WTC11 (cell line): ENCODE results near the gene C5orf47. TPM values are rescaled to one million over a fixed set of nuclear protein-coding genes. Genes with fewer than 3 reads are reported as not detected.

Experiments
- ATAC-seq: fragments of 200-7000 bp; cut with Tn5 transposase; 2 replicates; pipeline ENCODE4 v1.10.0; 2021; ENCODE audit warnings: mild to moderate bottlenecking, moderate library complexity
- CTCF ChIA-PET: fragments of 300-600 bp; sonication (Branson Sonifier 250); formaldehyde crosslinking; loops from one replicate; lab custom pipeline; 2021; ENCODE audit warnings: antibody characterized with exemption; lab: Charles Lee
- POLR2A ChIA-PET: fragments of 350-600 bp; sonication (Branson Sonifier 250); formaldehyde crosslinking; loops from one replicate; lab custom pipeline; 2021; ENCODE audit warnings: antibody characterized with exemption; lab: Charles Lee
- DNase-seq: peaks from one replicate; pipeline ENCODE4 v3.0.0; 2021; ENCODE audit warnings: low spot score
- H3K27ac Mint-ChIP-seq: 2 replicates; pipeline ENCODE4 v1.8.0; 2021; ENCODE audit warnings: mixed read lengths
- H3K27me3 Mint-ChIP-seq: 2 replicates; pipeline ENCODE4 v1.8.0; 2021; ENCODE audit warnings: low read depth, mild to moderate bottlenecking, moderate library complexity, mixed read lengths
- H3K36me3 Mint-ChIP-seq: 2 replicates; pipeline ENCODE4 v1.8.0; 2021; ENCODE audit warnings: mixed read lengths
- H3K4me1 Mint-ChIP-seq: 2 replicates; pipeline ENCODE4 v1.8.0; 2022; ENCODE audit warnings: mixed read lengths
- H3K4me3 Mint-ChIP-seq: 2 replicates; pipeline ENCODE4 v1.8.0; 2021; ENCODE audit warnings: mild to moderate bottlenecking, moderate library complexity, mixed read lengths
- H3K9me3 Mint-ChIP-seq: 2 replicates; pipeline ENCODE4 v1.8.0; 2021; ENCODE audit warnings: mixed read lengths
- ATF2 ChIP-seq: sonication (generic); formaldehyde crosslinking; IDR thresholded peaks from 2 replicates; pipeline ENCODE4 v1.8.1; 2022; ENCODE audit warnings: low read depth, missing genetic modification reagents, borderline replicate concordance
- ATF3 ChIP-seq: sonication (generic); formaldehyde crosslinking; conservative IDR thresholded peaks from 2 replicates; pipeline ENCODE4 v1.8.1; 2022; ENCODE audit warnings: mild to moderate bottlenecking, missing genetic modification reagents
- ATF6 ChIP-seq: sonication (generic); formaldehyde crosslinking; IDR thresholded peaks from 2 replicates; pipeline ENCODE4 v1.8.1; 2023; ENCODE audit warnings: mild to moderate bottlenecking, missing genetic modification reagents
- E2F4 ChIP-seq: sonication (generic); formaldehyde crosslinking; IDR thresholded peaks from 2 replicates; pipeline ENCODE4 v1.8.1; 2022; ENCODE audit warnings: low read depth, mild to moderate bottlenecking, moderate library complexity, missing genetic modification reagents, borderline replicate concordance
- ELF4 ChIP-seq: sonication (generic); formaldehyde crosslinking; IDR thresholded peaks from 2 replicates; pipeline ENCODE4 v1.8.1; 2022; ENCODE audit warnings: low read depth, mild to moderate bottlenecking, moderate library complexity, missing genetic modification reagents
- ERG ChIP-seq: fragments of 250-450 bp; sonication (Bioruptor Pico); IDR thresholded peaks from 2 replicates; pipeline ENCODE4 v1.8.0; 2021; ENCODE audit warnings: mild to moderate bottlenecking
- FOXP1 ChIP-seq: sonication (generic); formaldehyde crosslinking; IDR thresholded peaks from 2 replicates; pipeline ENCODE4 v1.8.0; 2022; ENCODE audit warnings: missing genetic modification reagents, mild to moderate bottlenecking, moderate library complexity, borderline replicate concordance
- GRHL2 ChIP-seq: fragments of 250-450 bp; sonication (Bioruptor Pico); IDR thresholded peaks from 2 replicates; pipeline ENCODE4 v1.8.0; 2022; ENCODE audit warnings: mild to moderate bottlenecking, moderate library complexity; ENCODE audit not compliant: insufficient replicate concordance, severe bottlenecking
- IRF1 ChIP-seq: sonication (generic); formaldehyde crosslinking; IDR thresholded peaks from 2 replicates; pipeline ENCODE4 v1.8.0; 2023; ENCODE audit warnings: missing genetic modification reagents
- IRF2 ChIP-seq: sonication (generic); formaldehyde crosslinking; IDR thresholded peaks from 2 replicates; pipeline ENCODE4 v1.8.0; 2022; ENCODE audit warnings: low read depth, missing genetic modification reagents, borderline replicate concordance
- KAT7 ChIP-seq: sonication (generic); formaldehyde crosslinking; IDR thresholded peaks from 2 replicates; pipeline ENCODE4 v1.8.1; 2023; ENCODE audit warnings: missing genetic modification reagents, mild to moderate bottlenecking, borderline replicate concordance
- MXD4 ChIP-seq: fragments of 250-450 bp; sonication (Bioruptor Pico); IDR thresholded peaks from 2 replicates; pipeline ENCODE4 v1.8.0; 2021; ENCODE audit warnings: mild to moderate bottlenecking, moderate library complexity, borderline replicate concordance
- MYBL2 ChIP-seq: sonication (generic); formaldehyde crosslinking; IDR thresholded peaks from 2 replicates; pipeline ENCODE4 v1.8.1; 2023; ENCODE audit warnings: mild to moderate bottlenecking, moderate library complexity, missing genetic modification reagents
- NR2C2 ChIP-seq: sonication (generic); formaldehyde crosslinking; IDR thresholded peaks from 2 replicates; pipeline ENCODE4 v1.8.0; 2022; ENCODE audit warnings: mild to moderate bottlenecking, missing genetic modification reagents
- OVOL2 ChIP-seq: fragments of 250-450 bp; sonication (Bioruptor Pico); IDR thresholded peaks from 2 replicates; pipeline ENCODE4 v1.9.0; 2021; ENCODE audit warnings: mild to moderate bottlenecking, borderline replicate concordance
- RORB ChIP-seq: fragments of 250-450 bp; sonication (Bioruptor Pico); IDR thresholded peaks from 2 replicates; pipeline ENCODE4 v1.9.0; 2021; ENCODE audit warnings: mild to moderate bottlenecking
- TEAD4 ChIP-seq: sonication (generic); formaldehyde crosslinking; IDR thresholded peaks from 2 replicates; pipeline ENCODE4 v1.8.0; 2022; ENCODE audit warnings: mild to moderate bottlenecking, missing genetic modification reagents
- TP53 ChIP-seq: sonication (generic); formaldehyde crosslinking; IDR thresholded peaks from 2 replicates; pipeline ENCODE4 v1.8.1; 2023; ENCODE audit warnings: mild to moderate bottlenecking, missing genetic modification reagents
- ZNF423 ChIP-seq: fragments of 250-450 bp; sonication (Bioruptor Pico); IDR thresholded peaks from 2 replicates; pipeline ENCODE4 v2.1.2; 2022; ENCODE audit warnings: mild to moderate bottlenecking, moderate library complexity
- ZNF532 ChIP-seq: fragments of 250-450 bp; sonication (Bioruptor Pico); IDR thresholded peaks from 2 replicates; pipeline ENCODE4 v1.9.0; 2021; ENCODE audit warnings: mild to moderate bottlenecking, borderline replicate concordance
- ZNF671 ChIP-seq: fragments of 250-450 bp; sonication (Bioruptor Pico); IDR thresholded peaks from 2 replicates; pipeline ENCODE4 v1.8.0; 2021; ENCODE audit warnings: mild to moderate bottlenecking
- total RNA-seq: library from RNA; stranded (reverse); gene quantifications from 3 replicates; pipeline ENCODE4 v1.2.3, GENCODE V29; 2021

C5orf47 gene
- total RNA-seq, 1 experiment from 2014 or later, result 0.09 TPM

GRCh38 chr5:173961418-173961817 is 27.6 kb upstream of the C5orf47 start:
- Mint-ChIP-seq H3K4me1 (peaks cover 33% of the 10 kb centered on the region), H3K36me3 (no peaks in the 10 kb centered on the region), H3K27ac (no peak overlapping the region), H3K9me3 (no peaks in the 10 kb centered on the region), H3K4me3 (no peak overlapping the region), H3K27me3 (no peaks in the 10 kb centered on the region)
- ATAC-seq, result no peak
- no peak for TF ChIP-seq ELF4 (CRISPR knock-in tag)
- no peak for TF ChIP-seq ZNF671 (CRISPR knock-in tag)
- no peak for TF ChIP-seq KAT7 (CRISPR knock-in tag)
- no peak for TF ChIP-seq ATF6 (CRISPR knock-in tag)
- no peak for TF ChIP-seq E2F4 (CRISPR knock-in tag)
- no peak for TF ChIP-seq ATF3 (CRISPR knock-in tag)
- no peak for TF ChIP-seq OVOL2 (CRISPR knock-in tag)
- no peak for TF ChIP-seq RORB (CRISPR knock-in tag)
- TF ChIP-seq MXD4 (CRISPR knock-in tag), result no peak
- no peak for TF ChIP-seq ERG (CRISPR knock-in tag)
- no peak for TF ChIP-seq GRHL2 (CRISPR knock-in tag)
- TF ChIP-seq ZNF423 (CRISPR knock-in tag), result no peak
- no peak for TF ChIP-seq IRF1 (CRISPR knock-in tag)
- TF ChIP-seq MYBL2 (CRISPR knock-in tag), result no peak
- no peak for TF ChIP-seq ATF2 (CRISPR knock-in tag)
- TF ChIP-seq TEAD4 (CRISPR knock-in tag), result no peak
- ChIA-PET CTCF (interaction anchor here (1.5 to 3.0 kb wide), 3 partner anchors 12 to 73 kb away, joined by 6 to 25 read pairs (median 6); partner anchors contain the start of gene CPEB4), POLR2A (no interaction called here)
- no peak for DNase-seq

- POLR2A ChIA-PET, result interaction anchor here (0.9 to 2.1 kb wide), 3 partner anchors 9 to 75 kb away, joined by 3 to 10 read pairs (median 5); partner anchors contain the start of gene CPEB4
- no peak overlapping the region for H3K4me3 Mint-ChIP-seq
- CTCF ChIA-PET, result interaction anchor here (0.6 to 3.0 kb wide), 8 partner anchors 8 to 355 kb away, joined by 3 to 25 read pairs (median 6); partner anchors contain the start of genes BOD1 and CPEB4
- no peaks in the 10 kb centered on the region for H3K36me3 Mint-ChIP-seq
- no peak for TF ChIP-seq TP53 (CRISPR knock-in tag)
- TF ChIP-seq IRF2 (CRISPR knock-in tag), result no peak
- TF ChIP-seq NR2C2 (CRISPR knock-in tag), result no peak
- TF ChIP-seq MXD4 (CRISPR knock-in tag), result no peak
- no peak for TF ChIP-seq FOXP1 (CRISPR knock-in tag)
- TF ChIP-seq ZNF532 (CRISPR knock-in tag), result no peak
- no peak for TF ChIP-seq ATF2 (CRISPR knock-in tag)
- no peak for TF ChIP-seq ELF4 (CRISPR knock-in tag)
- DNase-seq (no peak), ATAC-seq (no peak)
- no peaks in the 10 kb centered on the region for H3K9me3 Mint-ChIP-seq
- H3K27me3 Mint-ChIP-seq, result no peaks in the 10 kb centered on the region
- H3K27ac Mint-ChIP-seq, result peak overlapping the region; percentile 90
- peaks cover 35% of the 10 kb centered on the region for H3K4me1 Mint-ChIP-seq
Observed at GRCh38 chr5:173962436-173962972, 26.5 kb upstream of the C5orf47 start.
